SK-N-MC (cell line): ENCODE data around the gene VKORC1L1.

ENCODE experiments used
- DNase-seq: peaks from one replicate; pipeline ENCODE4 v3.0.0-alpha.2; 2011; ENCODE audit warnings: low read depth, low spot score
- H3K27ac ChIP-seq: fragments of 200-600 bp; sonication (generic); 2 replicates; pipeline ENCODE4 v1.5.1; 2016; ENCODE audit warnings: mixed run types
- H3K36me3 ChIP-seq: fragments of 200-600 bp; sonication (generic); 2 replicates; pipeline ENCODE4 v1.6.1; 2017; ENCODE audit warnings: antibody characterized with exemption, low read length, mixed read lengths; ENCODE audit not compliant: insufficient read depth
- H3K4me3 ChIP-seq: fragments of 200-600 bp; sonication (generic); 2 replicates; pipeline ENCODE4 v1.5.1; 2016
- H3K9ac ChIP-seq: fragments of 200-600 bp; sonication (generic); 2 replicates; pipeline ENCODE4 v1.8.0; 2017; ENCODE audit warnings: mixed run types, mixed read lengths; ENCODE audit not compliant: insufficient read length
- H3K9me3 ChIP-seq: fragments of 200-600 bp; sonication (generic); 2 replicates; pipeline ENCODE4 v1.6.1; 2017; ENCODE audit warnings: low read depth, mild to moderate bottlenecking, antibody characterized with exemption, low read length, moderate library complexity, mixed read lengths
- EZH2 ChIP-seq: fragments of 200-600 bp; sonication (generic); IDR thresholded peaks from one replicate; pipeline ENCODE4 v1.6.1; 2017; ENCODE audit warnings: antibody characterized with exemption
- FOXP2 ChIP-seq: optimal IDR thresholded peaks from 2 replicates; pipeline ENCODE3; 2011; ENCODE audit warnings: mild to moderate bottlenecking, moderate library complexity; ENCODE audit not compliant: insufficient read depth; ENCODE audit errors: extremely low read length, control extremely low read depth
- POLR2AphosphoS5 ChIP-seq: IDR thresholded peaks from 2 replicates; pipeline ENCODE4 v1.6.1; 2012; ENCODE audit warnings: mild to moderate bottlenecking, low read depth, low read length, borderline replicate concordance

Gene VKORC1L1

GRCh38 chr7:65912237-65912636 is 39.4 kb downstream of the VKORC1L1 start:
- TF ChIP-seq FOXP2 (no peak), POLR2AphosphoS5 (no peak), EZH2 (no peak)
- Histone ChIP-seq H3K27ac (no peak overlapping the region), H3K4me3 (no peak overlapping the region), H3K9ac (no peak overlapping the region), H3K9me3 (no peaks in the 10 kb centered on the region), H3K36me3 (no peaks in the 10 kb centered on the region)
- no peak for DNase-seq

GRCh38 chr7:65915921-65916657 is 43.2 kb downstream of the VKORC1L1 start:
- no peaks in the 10 kb centered on the region for H3K9me3 ChIP-seq
- no peak for DNase-seq
- no peaks in the 10 kb centered on the region for H3K36me3 ChIP-seq
- no peak for TF ChIP-seq EZH2
- no peak for TF ChIP-seq POLR2AphosphoS5
- no peak for TF ChIP-seq FOXP2
- no peak overlapping the region for H3K27ac ChIP-seq
- H3K9ac ChIP-seq: no peak overlapping the region
- H3K4me3 ChIP-seq: no peak overlapping the region

DNA sequence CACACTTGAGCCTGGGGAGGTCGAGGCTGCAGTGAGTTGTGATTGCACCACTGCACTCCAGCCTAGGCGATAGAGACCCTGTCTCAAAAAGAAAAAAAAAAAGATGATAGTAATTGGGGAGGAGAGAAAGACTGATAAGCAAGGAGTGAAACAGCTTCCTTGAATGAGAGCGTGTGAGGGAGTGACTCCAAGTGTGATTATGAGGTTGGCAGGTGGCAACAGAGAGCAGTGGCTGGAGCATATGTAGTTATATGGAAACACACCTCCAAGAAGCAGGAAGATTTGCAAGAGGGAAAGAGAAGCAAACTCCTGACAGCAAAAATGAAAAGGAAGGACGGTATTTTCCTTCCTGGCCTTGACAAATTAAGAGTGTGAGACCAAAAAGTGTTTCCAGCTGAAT is 50.4 kb downstream of the VKORC1L1 start:
- no peak for DNase-seq
- Histone ChIP-seq H3K4me3 (no peak overlapping the region), H3K27ac (no peak overlapping the region), H3K36me3 (no peaks in the 10 kb centered on the region), H3K9me3 (no peaks in the 10 kb centered on the region), H3K9ac (no peak overlapping the region)
- TF ChIP-seq EZH2 (no peak), FOXP2 (no peak)

GRCh38 chr7:65924193-65924592 is 51.3 kb downstream of the VKORC1L1 start:
- H3K9me3 ChIP-seq: no peaks in the 10 kb centered on the region
- no peak for DNase-seq
- TF ChIP-seq FOXP2 (no peak), POLR2AphosphoS5 (no peak), EZH2 (no peak)
- H3K27ac ChIP-seq: no peak overlapping the region
- H3K9ac ChIP-seq: no peak overlapping the region
- H3K4me3 ChIP-seq: no peak overlapping the region
- H3K36me3 ChIP-seq: no peaks in the 10 kb centered on the region

GRCh38 chr7:65925040-65925439 is 52.2 kb downstream of the VKORC1L1 start:
- Histone ChIP-seq H3K9me3 (no peaks in the 10 kb centered on the region), H3K4me3 (no peak overlapping the region), H3K27ac (no peak overlapping the region), H3K36me3 (no peaks in the 10 kb centered on the region), H3K9ac (no peak overlapping the region)
- TF ChIP-seq POLR2AphosphoS5: no peak
- no peak for TF ChIP-seq EZH2
- no peak for TF ChIP-seq FOXP2
- DNase-seq: no peak

DNA sequence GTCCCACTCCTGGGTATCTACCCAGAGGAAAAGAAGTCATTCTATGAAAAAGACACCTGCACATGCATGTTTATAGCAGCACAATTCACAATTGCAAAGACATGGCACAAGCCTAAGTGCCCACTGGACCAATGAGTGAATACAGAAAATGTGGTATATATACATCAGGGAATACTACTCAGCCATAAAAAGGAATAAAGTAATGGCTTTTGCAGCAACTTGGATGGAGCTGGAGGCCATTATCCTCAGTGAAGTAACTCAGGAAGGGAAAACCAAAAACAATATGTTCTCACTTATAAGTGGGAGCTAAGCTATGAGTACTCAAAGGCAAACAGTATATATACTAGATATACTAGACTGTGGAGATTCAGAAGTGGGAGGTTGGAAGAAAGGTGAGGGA is 53.7 kb downstream of the VKORC1L1 start:
- TF ChIP-seq EZH2 (no peak), FOXP2 (no peak), POLR2AphosphoS5 (no peak)
- Histone ChIP-seq H3K9ac (no peak overlapping the region), H3K27ac (no peak overlapping the region), H3K9me3 (no peaks in the 10 kb centered on the region), H3K4me3 (no peak overlapping the region), H3K36me3 (no peaks in the 10 kb centered on the region)
- DNase-seq: no peak

GRCh38 chr7:65927489-65928448 is 54.9 kb downstream of the VKORC1L1 start:
- Histone ChIP-seq H3K9ac (no peak overlapping the region), H3K4me3 (no peak overlapping the region), H3K36me3 (no peaks in the 10 kb centered on the region), H3K9me3 (no peaks in the 10 kb centered on the region), H3K27ac (no peak overlapping the region)
- no peak for TF ChIP-seq POLR2AphosphoS5
- TF ChIP-seq EZH2: no peak
- TF ChIP-seq FOXP2: no peak
- DNase-seq: no peak

GRCh38 chr7:65931685-65932084 is 58.8 kb downstream of the VKORC1L1 start:
- H3K9me3 ChIP-seq: no peaks in the 10 kb centered on the region
- H3K9ac ChIP-seq: no peak overlapping the region
- H3K36me3 ChIP-seq: no peaks in the 10 kb centered on the region
- no peak overlapping the region for H3K4me3 ChIP-seq
- H3K27ac ChIP-seq: no peak overlapping the region
- DNase-seq: no peak
- no peak for TF ChIP-seq POLR2AphosphoS5

- Histone ChIP-seq H3K9ac (no peak overlapping the region), H3K27ac (no peak overlapping the region), H3K4me3 (no peak overlapping the region), H3K9me3 (no peaks in the 10 kb centered on the region), H3K36me3 (no peaks in the 10 kb centered on the region)
- TF ChIP-seq EZH2: no peak
- no peak for TF ChIP-seq POLR2AphosphoS5
- no peak for TF ChIP-seq FOXP2
- DNase-seq: no peak
Measured at GRCh38 chr7:65937296-65937695, 64.4 kb downstream of the VKORC1L1 start.
